Left cardiac atrium (tissue), 4 donors: ENCODE measurements around the gene SLC5A2. TPM values are rescaled to one million over a fixed set of nuclear protein-coding genes. Genes with fewer than 3 reads are reported as not detected.
"Not testable (repeated sequence)": the region's sequence is repeated elsewhere in the genome, so short reads cannot be mapped to it uniquely, and the experiment has no call there.

Experiments
- ATAC-seq, 2 donors: fragments of 200-7000 bp; cut with Tn5 transposase; one replicate each; pipeline ENCODE4 v1.9.1; 2020; ENCODE audit warnings: mild to moderate bottlenecking in 2 of 2, moderate library complexity in 2 of 2
- DNase-seq: peaks from one replicate; pipeline ENCODE4 v3.0.0-alpha.2; 2020
- intact Hi-C, 2 donors: fragments of 100-400 bp; cut with DNase I; formaldehyde crosslinking; loops; one replicate each; pipeline versions ENCODE4 v1.14.1 to v1.15.1; 2022 to 2023
- total RNA-seq, 2 donors: library from RNA; stranded (reverse); fragmentation: NEBNext Ultra II Directional; extraction: Animal tissue kit (Norgen Biotek cat#: 25700); gene quantifications; one replicate each; pipeline ENCODE4 v1.2.1, GENCODE V29; 2021
- donor health status: DM: no; HTN: yes; CAD: no.
- donor health status: DM: no; HTN: yes; CAD: no; lungs with severe emphysema.
- donor health status: DM: yes; HTN: yes; CAD: no.
- donor health status: Dilated cardiomyopathy.

The SLC5A2 gene
- total RNA-seq, 2 donors from 2014 or later: not detected

DNA sequence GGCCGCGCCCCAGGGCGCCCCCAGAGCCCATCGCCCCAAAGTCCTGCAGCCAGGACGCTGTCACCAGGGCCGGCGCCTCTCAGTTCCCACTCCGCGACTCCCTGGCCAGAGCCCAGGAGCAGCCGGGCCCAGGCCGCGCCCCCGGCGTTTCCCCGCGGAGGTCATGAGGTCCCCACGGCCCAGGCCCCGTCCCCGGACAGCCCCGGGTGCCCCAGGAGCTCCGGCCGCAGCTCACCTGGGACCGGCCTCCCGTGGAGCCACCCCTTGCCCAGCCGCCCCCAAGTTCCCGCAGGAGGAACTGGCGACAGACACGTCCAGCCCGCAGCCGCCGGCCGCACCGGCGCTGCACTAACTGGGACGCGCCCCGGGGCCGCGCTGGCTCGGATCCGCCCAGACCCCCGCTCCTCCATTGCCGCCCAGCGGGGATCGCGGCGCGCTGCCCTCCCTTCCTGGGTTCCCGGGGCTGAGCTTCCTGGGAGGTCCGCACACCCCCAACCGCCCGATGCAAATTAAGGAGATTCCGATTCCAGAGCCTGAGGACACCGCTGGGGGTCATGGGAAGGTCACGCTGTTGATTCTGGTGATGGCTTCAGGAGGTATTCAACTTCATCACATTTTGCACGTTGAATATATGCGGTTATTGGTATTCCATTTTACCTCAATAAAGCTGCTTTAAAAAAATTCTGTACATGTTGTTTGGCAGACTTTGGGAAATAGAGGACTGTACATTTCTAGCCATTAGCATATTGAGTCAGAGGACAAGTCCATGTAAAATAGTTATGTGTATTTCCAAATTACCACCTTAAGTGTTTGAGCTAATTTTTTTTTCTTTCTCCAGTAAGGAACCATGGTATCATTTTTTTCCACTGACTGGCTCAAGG, 54.7 kb downstream of the SLC5A2 start:
- ATAC-seq (peak; percentile 19 to 78), DNase-seq (no peak)
- intact Hi-C loops: no loop called here

DNA sequence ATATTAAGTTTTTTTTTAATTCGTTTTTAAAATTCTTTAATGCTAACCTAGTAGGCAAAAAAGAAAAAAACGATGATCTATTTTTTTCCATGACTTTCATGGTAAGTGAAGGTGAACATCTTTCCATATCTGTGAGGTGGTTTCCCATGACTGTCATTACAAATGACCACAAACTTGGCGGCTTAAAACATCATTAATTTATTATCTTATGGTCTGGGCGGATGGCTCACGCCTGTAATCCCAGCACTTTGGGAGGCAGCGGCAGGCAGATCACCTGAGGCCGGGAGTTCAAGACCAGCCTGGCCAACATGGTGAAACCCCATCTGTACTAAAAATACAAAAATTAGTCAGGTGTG, 55.3 kb downstream of the SLC5A2 start:
- DNase-seq, ATAC-seq, intact Hi-C loops: not testable (repeated sequence)

DNA sequence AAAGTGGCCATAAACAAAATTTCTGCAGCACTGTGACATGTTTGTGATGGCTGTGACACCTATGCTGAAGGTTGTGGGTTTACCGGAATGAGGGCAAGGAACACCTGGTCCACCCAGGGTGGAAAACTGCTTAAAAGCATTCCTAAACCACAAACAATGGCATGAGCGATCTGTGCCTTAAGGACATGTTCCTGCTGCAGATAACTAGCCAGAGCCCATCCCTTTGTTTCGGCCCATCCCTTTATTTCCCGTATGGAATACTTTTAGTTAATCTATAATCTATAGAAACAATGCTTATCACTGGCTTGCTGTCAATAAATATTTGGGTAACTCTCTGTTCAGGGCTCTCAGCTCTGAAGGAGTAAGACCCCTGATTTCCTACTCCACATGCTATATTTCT, 56.8 kb downstream of the SLC5A2 start:
- intact Hi-C loops, DNase-seq, ATAC-seq: not testable (repeated sequence)

Other genes starting within 250 kb of the SLC5A2 start
- 10 to 100 TPM in 1 of 2 donors, 1 to 10 TPM in 1; 7.4 to 22.1 TPM for gene ITGAM, start 223.1 kb upstream of the SLC5A2 start, total RNA-seq
- gene ITGAX, start 127.9 kb upstream of the SLC5A2 start, total RNA-seq: 1 to 10 TPM; 1.7 to 3.5 TPM
- gene ITGAD, start 89.8 kb upstream of the SLC5A2 start, total RNA-seq: under 1 TPM in 1 of 2 donors, not detected in 1; 0.24 TPM
- 100 to 1,000 TPM; 743 to 769 TPM for gene COX6A2, start 54.8 kb upstream of the SLC5A2 start, total RNA-seq
- 1 to 10 TPM; 2.3 to 3.0 TPM for gene ZNF843, start 40.3 kb upstream of the SLC5A2 start, total RNA-seq
- 1 to 10 TPM; 7.0 to 8.9 TPM for gene ARMC5, start 23.6 kb upstream of the SLC5A2 start, total RNA-seq
- gene TGFB1I1, start 11.0 kb upstream of the SLC5A2 start, total RNA-seq: 10 to 100 TPM; 33.2 to 57.9 TPM
- 10 to 100 TPM; 25.6 to 36.6 TPM for gene RUSF1, start 25.3 kb downstream of the SLC5A2 start, total RNA-seq
- gene AHSP, start 44.8 kb downstream of the SLC5A2 start, total RNA-seq: not detected